ENCODE data around the gene GJE1. TPM values are rescaled to one million over a fixed set of nuclear protein-coding genes. Genes with fewer than 3 reads are reported as not detected.

The GJE1 gene
- total and polyA plus RNA-seq, 10 of the 15 experiments (the other 5 are each of a cell fraction or from before 2014, with no cell fraction given), result not detected

DNA sequence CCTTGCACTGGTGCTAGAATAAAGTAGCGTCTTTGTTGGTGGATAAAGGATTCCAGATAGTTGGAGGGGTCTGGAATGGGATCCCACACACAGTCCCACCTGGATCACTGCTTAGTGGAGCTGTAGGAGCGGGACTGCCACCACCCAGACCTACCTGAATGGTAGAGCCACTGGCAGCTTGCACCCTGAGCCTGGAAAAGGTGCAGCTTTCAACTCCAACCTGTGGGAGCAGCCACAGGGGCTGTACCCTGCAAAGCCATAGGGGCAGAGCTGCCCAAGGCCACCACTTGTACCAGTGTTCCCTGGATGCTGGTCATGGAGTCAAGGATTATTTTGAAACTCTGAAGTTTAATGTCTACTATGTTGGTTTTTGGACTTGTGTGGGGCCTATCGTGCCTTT lies 41.3 kb downstream of the GJE1 start (continued):
- TF ChIP-seq, protein P1, sequence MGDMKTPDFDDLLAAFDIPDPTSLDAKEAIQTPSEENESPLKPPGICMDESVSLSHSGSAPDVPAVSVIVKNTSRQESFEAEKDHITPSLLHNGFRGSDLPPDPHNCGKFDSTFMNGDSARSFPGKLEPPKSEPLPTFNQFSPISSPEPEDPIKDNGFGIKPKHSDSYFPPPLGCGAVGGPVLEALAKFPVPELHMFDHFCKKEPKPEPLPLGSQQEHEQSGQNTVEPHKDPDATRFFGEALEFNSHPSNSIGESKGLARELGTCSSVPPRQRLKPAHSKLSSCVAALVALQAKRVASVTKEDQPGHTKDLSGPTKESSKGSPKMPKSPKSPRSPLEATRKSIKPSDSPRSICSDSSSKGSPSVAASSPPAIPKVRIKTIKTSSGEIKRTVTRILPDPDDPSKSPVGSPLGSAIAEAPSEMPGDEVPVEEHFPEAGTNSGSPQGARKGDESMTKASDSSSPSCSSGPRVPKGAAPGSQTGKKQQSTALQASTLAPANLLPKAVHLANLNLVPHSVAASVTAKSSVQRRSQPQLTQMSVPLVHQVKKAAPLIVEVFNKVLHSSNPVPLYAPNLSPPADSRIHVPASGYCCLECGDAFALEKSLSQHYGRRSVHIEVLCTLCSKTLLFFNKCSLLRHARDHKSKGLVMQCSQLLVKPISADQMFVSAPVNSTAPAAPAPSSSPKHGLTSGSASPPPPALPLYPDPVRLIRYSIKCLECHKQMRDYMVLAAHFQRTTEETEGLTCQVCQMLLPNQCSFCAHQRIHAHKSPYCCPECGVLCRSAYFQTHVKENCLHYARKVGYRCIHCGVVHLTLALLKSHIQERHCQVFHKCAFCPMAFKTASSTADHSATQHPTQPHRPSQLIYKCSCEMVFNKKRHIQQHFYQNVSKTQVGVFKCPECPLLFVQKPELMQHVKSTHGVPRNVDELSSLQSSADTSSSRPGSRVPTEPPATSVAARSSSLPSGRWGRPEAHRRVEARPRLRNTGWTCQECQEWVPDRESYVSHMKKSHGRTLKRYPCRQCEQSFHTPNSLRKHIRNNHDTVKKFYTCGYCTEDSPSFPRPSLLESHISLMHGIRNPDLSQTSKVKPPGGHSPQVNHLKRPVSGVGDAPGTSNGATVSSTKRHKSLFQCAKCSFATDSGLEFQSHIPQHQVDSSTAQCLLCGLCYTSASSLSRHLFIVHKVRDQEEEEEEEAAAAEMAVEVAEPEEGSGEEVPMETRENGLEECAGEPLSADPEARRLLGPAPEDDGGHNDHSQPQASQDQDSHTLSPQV (IDR thresholded peaks at IDR 0.05), result no peak
- no peak for TF ChIP-seq IKZF1 (conservative IDR thresholded peaks at IDR 0.05)
- no peak for TF ChIP-seq RCOR1 (conservative IDR thresholded peaks at IDR 0.05; ENCODE audit: low read depth, low read length)
- no peak for TF ChIP-seq YY1 (IDR thresholded peaks at IDR 0.05; ENCODE audit: low read depth, low read length)

DNA sequence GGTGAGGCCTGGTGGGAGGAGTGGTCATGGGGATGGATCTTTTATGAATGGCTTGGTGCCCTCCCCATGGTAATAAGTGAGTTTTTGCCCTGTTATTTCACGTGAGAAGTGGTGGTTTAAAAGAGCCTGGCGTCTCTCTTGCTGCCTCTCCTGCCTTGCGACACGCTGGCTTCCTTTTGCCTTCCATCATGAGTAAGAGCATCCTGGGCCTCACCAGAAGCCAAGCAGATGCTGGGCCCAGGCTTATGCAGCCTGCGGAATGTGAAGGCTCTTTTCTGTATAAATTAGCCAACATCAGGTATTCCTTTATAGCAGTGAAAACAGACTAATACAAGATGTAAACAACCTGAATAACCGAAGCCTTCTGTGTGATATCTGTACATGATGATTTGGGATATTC lies 42.0 kb downstream of the GJE1 start:
- Histone ChIP-seq H3K4me1 (ENCODE audit: control insufficient read depth, insufficient read depth, low read length) (no peaks in the 10 kb centered on the region), H3K79me2 (ENCODE audit: control insufficient read depth, insufficient read depth, low read length) (no peaks in the 10 kb centered on the region)
- BruUV-seq (replicated peaks), result no TSS peak
- TF ChIP-seq POU2F2 (IDR thresholded peaks at IDR 0.05; ENCODE audit: borderline replicate concordance, low read depth, low read length) (no peak), RCOR1 (conservative IDR thresholded peaks at IDR 0.05; ENCODE audit: low read depth, low read length) (no peak), JUND (IDR thresholded peaks at IDR 0.05; ENCODE audit: low read depth, low read length) (no peak), RFX5 (IDR thresholded peaks at IDR 0.05; ENCODE audit: low read depth, low read length) (no peak), MEF2B (IDR thresholded peaks at IDR 0.05; ENCODE audit: partially characterized antibody, poor library complexity, severe bottlenecking) (no peak), STAT1 (conservative IDR thresholded peaks at IDR 0.05) (no peak), ATF7 (IDR thresholded peaks at IDR 0.05; ENCODE audit: low read depth) (no peak), TCF3 (IDR thresholded peaks at IDR 0.05; ENCODE audit: borderline replicate concordance, insufficient read depth, low read depth, low read length) (no peak), ETV6 (conservative IDR thresholded peaks at IDR 0.05 in 1 of 2, IDR thresholded peaks at IDR 0.05 in 1 of 2; ENCODE audit: borderline replicate concordance in 1 of 2, low read depth in 1 of 2) (no peak)
- TF ChIP-seq, protein P2, sequence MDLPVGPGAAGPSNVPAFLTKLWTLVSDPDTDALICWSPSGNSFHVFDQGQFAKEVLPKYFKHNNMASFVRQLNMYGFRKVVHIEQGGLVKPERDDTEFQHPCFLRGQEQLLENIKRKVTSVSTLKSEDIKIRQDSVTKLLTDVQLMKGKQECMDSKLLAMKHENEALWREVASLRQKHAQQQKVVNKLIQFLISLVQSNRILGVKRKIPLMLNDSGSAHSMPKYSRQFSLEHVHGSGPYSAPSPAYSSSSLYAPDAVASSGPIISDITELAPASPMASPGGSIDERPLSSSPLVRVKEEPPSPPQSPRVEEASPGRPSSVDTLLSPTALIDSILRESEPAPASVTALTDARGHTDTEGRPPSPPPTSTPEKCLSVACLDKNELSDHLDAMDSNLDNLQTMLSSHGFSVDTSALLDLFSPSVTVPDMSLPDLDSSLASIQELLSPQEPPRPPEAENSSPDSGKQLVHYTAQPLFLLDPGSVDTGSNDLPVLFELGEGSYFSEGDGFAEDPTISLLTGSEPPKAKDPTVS (IDR thresholded peaks at IDR 0.05; ENCODE audit: low read depth, low read length), result no peak
- TF ChIP-seq, protein P3, sequence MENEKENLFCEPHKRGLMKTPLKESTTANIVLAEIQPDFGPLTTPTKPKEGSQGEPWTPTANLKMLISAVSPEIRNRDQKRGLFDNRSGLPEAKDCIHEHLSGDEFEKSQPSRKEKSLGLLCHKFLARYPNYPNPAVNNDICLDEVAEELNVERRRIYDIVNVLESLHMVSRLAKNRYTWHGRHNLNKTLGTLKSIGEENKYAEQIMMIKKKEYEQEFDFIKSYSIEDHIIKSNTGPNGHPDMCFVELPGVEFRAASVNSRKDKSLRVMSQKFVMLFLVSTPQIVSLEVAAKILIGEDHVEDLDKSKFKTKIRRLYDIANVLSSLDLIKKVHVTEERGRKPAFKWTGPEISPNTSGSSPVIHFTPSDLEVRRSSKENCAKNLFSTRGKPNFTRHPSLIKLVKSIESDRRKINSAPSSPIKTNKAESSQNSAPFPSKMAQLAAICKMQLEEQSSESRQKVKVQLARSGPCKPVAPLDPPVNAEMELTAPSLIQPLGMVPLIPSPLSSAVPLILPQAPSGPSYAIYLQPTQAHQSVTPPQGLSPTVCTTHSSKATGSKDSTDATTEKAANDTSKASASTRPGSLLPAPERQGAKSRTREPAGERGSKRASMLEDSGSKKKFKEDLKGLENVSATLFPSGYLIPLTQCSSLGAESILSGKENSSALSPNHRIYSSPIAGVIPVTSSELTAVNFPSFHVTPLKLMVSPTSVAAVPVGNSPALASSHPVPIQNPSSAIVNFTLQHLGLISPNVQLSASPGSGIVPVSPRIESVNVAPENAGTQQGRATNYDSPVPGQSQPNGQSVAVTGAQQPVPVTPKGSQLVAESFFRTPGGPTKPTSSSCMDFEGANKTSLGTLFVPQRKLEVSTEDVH (IDR thresholded peaks at IDR 0.05; ENCODE audit: low read depth, partially characterized antibody), result no peak

More for the DNA sequence above, 42.0 kb downstream of the GJE1 start:
- no peaks in the 10 kb centered on the region for H4K20me1 ChIP-seq (ENCODE audit: control insufficient read depth, insufficient read depth)
- CTCF ChIA-PET, result interaction anchor here (0.9 kb wide), 1 partner anchor 19 kb away, joined by 3 read pairs; no protein-coding TSS in a partner anchor
- RAD21 ChIA-PET (ENCODE audit: unreplicated experiment), result no interaction called here
- POLR2A ChIA-PET, result no interaction called here
- WGBS (ENCODE audit: insufficient coverage, insufficient replicate concordance, low lambda C conversion rate, missing lambda C conversion rate), result 95% methylated on average over 6 of the region's 6 CpGs
- no peak for FAIRE-seq
- SMC1A ChIA-PET (ENCODE audit: uncharacterized antibody, unreplicated experiment), result no interaction called here
- H2AFZ ChIP-seq (ENCODE audit: control insufficient read depth, low read depth, low read length), result no peak overlapping the region
- H3K9ac ChIP-seq (ENCODE audit: control insufficient read depth, insufficient read depth, low read length), result no peak overlapping the region
- no peak for ATAC-seq
- no peak overlapping the region for H3K27ac ChIP-seq (ENCODE audit: control insufficient read depth, insufficient read depth)
- intact Hi-C loops (cut with micrococcal nuclease; ENCODE audit: unreplicated experiment) (no loop called here), in situ Hi-C loops (cut with MboI) (no loop called here)
- no peaks in the 10 kb centered on the region; the same call in 2 of the 3 replicates for H3K9me3 ChIP-seq (replicated peaks; ENCODE audit: control insufficient read depth, insufficient read depth, low read length)
- DNase-seq (ENCODE audit: low read depth, low spot score), result no peak
- peaks cover 2 to 9% of the 10 kb centered on the region in 2 experiments; a peak in 3 of 4 replicates for H3K36me3 ChIP-seq (ENCODE audit: control insufficient read depth in 2 of 2, insufficient read depth in 2 of 2, low read length in 1 of 2)
- no peaks in the 10 kb centered on the region for H3K27me3 ChIP-seq (replicated peaks in 1 of 2; ENCODE audit: control insufficient read depth in 2 of 2, insufficient read depth in 2 of 2, low read length in 1 of 2)
- no peak overlapping the region for H3K4me3 ChIP-seq
- no peak overlapping the region for H3K4me2 ChIP-seq (ENCODE audit: control insufficient read depth, insufficient read depth)
